Measurements from ENCODE around the gene RGS6.

- TF ChIP-seq CTCF (conservative IDR thresholded peaks at IDR 0.05 in 1 of 2, IDR thresholded peaks at IDR 0.05 in 1 of 2; ENCODE audit: low read depth in 1 of 2, low read length in 2 of 2) (no peak), EZH2 (IDR thresholded peaks at IDR 0.05; ENCODE audit: low read length, missing control alignments) (no peak)
Measured at GRCh38 chr14:72264716-72265115, 332.5 kb downstream of the RGS6 start.

All from fibroblast of lung (primary cell).